SU-DHL-6 (cell line): ENCODE measurements around the gene S100A1.
A peak's percentile ranks its signal among the peaks of the same experiment; 100 is the strongest.
"Not testable (repeated sequence)": the region's sequence is repeated elsewhere in the genome, so short reads cannot be mapped to it uniquely, and the experiment has no call there.

Experiments
- H2AFZ ChIP-seq: fragments of 200-600 bp; sonication (generic); 2 replicates; pipeline ENCODE4 v1.6.1; 2014; ENCODE audit warnings: low read depth, mild to moderate bottlenecking, moderate library complexity, mixed read lengths, antibody characterized with exemption, low read length; ENCODE audit not compliant: severe bottlenecking
- H3F3A ChIP-seq: fragments of 200-600 bp; shearing (Covaris generic); 2 replicates; pipeline ENCODE4 v1.6.0; 2016; ENCODE audit warnings: antibody characterized with exemption, mild to moderate bottlenecking; ENCODE audit not compliant: insufficient read depth
- H3K27ac ChIP-seq: fragments of 200-600 bp; sonication (generic); 2 replicates; pipeline ENCODE4 v1.5.1; 2016; ENCODE audit warnings: low read depth, mild to moderate bottlenecking, low read length, moderate library complexity, mixed read lengths
- H3K27me3 ChIP-seq: fragments of 200-600 bp; sonication (generic), shearing (Covaris generic); 2 replicates; pipeline ENCODE4 v1.6.0; 2014; ENCODE audit warnings: mild to moderate bottlenecking, low read length
- H3K36me3 ChIP-seq: fragments of 200-600 bp; sonication (generic); 2 replicates; pipeline ENCODE4 v1.6.1; 2014; ENCODE audit warnings: mild to moderate bottlenecking, low read length, mixed read lengths
- H3K4me2 ChIP-seq: fragments of 300-600, 200-600 bp; shearing (Covaris generic), sonication (generic); 2 replicates; pipeline ENCODE4 v1.6.0; 2014; ENCODE audit warnings: low read length, low read depth, mild to moderate bottlenecking; ENCODE audit not compliant: poor library complexity, severe bottlenecking
- H3K4me3 ChIP-seq: fragments of 200-600 bp; sonication (generic); 2 replicates; pipeline ENCODE4 v1.5.1; 2014; ENCODE audit warnings: antibody characterized with exemption, low read length, mild to moderate bottlenecking, mixed read lengths; ENCODE audit not compliant: insufficient read depth, poor library complexity, severe bottlenecking
- H3K79me2 ChIP-seq: fragments of 200-600 bp; sonication (generic); 2 replicates; pipeline ENCODE4 v1.6.1; 2014; ENCODE audit warnings: mild to moderate bottlenecking, low read length, moderate library complexity; ENCODE audit not compliant: insufficient read depth
- H3K9ac ChIP-seq: fragments of 200-600 bp; sonication (generic); 2 replicates; pipeline ENCODE4 v1.7.0; 2014; ENCODE audit warnings: mild to moderate bottlenecking, low read length
- H3K9me2 ChIP-seq: fragments of 200-600 bp; sonication (generic); replicated peaks from 2 replicates; pipeline ENCODE4 v1.6.1; 2014; ENCODE audit warnings: low read length; ENCODE audit not compliant: insufficient read depth
- H3K9me3 ChIP-seq: fragments of 200-600 bp; sonication (generic); 2 replicates; pipeline ENCODE4 v1.6.1; 2014; ENCODE audit warnings: low read length, mixed read lengths; ENCODE audit not compliant: insufficient read depth
- H4K20me1 ChIP-seq: fragments of 200-600 bp; sonication (generic); 2 replicates; pipeline ENCODE4 v1.6.1; 2014; ENCODE audit warnings: low read depth, mild to moderate bottlenecking, antibody characterized with exemption, low read length, moderate library complexity, mixed read lengths
- CTCF ChIP-seq: fragments of 200-600 bp; sonication (generic); IDR thresholded peaks from one replicate; pipeline ENCODE4 v1.5.1; 2017; ENCODE audit warnings: antibody characterized with exemption, mild to moderate bottlenecking, low read length, moderate library complexity; ENCODE audit not compliant: insufficient read depth, poor library complexity, severe bottlenecking
- EZH2phosphoT487 ChIP-seq: fragments of 200-600 bp; sonication (generic), shearing (Covaris generic); conservative IDR thresholded peaks from 2 replicates; pipeline ENCODE4 v1.6.1; 2018; ENCODE audit warnings: mild to moderate bottlenecking, antibody characterized with exemption, low read length, moderate library complexity, mixed read lengths

The S100A1 gene

DNA sequence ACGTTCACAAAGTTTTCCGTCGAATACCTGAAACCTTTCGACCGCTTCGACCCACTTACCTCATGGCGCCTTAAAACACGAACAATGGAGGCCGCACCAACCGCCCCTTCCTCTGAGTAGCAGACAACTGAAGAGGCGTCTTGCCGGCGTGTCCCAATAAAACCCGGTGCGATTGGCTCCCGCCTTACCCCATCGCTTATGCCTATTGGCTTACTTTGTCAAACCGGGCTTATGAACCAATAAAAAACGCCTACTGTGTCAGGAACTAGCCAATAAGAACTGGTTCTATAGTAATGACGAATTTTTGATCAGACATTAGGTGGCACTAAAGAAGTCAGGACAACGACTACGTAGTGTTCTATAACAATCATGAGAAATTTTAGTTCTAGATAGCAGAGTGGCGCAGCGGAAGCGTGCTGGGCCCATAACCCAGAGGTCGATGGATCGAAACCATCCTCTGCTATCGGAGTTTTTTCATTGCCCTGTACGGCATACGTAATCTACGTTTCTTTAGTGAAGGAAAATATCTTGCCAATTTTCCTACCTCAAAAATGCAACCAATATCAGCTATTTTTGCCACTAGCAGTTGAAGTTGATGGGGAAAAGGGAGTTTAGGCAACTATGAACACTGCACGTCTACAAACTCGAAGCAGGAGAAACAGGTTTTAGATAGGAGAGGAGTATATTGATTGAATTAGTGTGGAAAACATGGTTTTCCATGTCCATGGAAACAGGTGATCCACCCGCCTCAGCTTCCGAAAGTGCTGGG, 42.8 kb downstream of the S100A1 start, which contains the start of gene ILF2:
Gene ILF2 (minus strand): TSS at position 135 of the 769 bp plus-strand sequence. CDS start 71 bp downstream, at position 64.
- Histone ChIP-seq H3K79me2 (peaks cover 32% of the 10 kb centered on the region), H3K4me2 (peak within 1 kb of the TSS; percentile 75), H3K36me3 (peaks cover 15% of the 10 kb centered on the region), H3K9me2 (no peaks in the 10 kb centered on the region), H2AFZ (peak within 1 kb of the TSS; percentile 93), H3K27me3 (no peaks in the 10 kb centered on the region), H3K27ac (peak within 1 kb of the TSS; percentile 48), H3K4me3 (peak within 1 kb of the TSS; percentile 84), H3F3A (0 out of 2 replicates have a peak, but pooled peaks cover 4% of the 10 kb centered on the region), H4K20me1 (no peaks in the 10 kb centered on the region), H3K9me3 (no peaks in the 10 kb centered on the region), H3K9ac (peak within 1 kb of the TSS; percentile 86)
- TF ChIP-seq CTCF (peak; percentile 17), EZH2phosphoT487 (no peak)

- H4K20me1 ChIP-seq, H3K9me2 ChIP-seq, H3F3A ChIP-seq, H3K9me3 ChIP-seq, H3K27me3 ChIP-seq: not testable (repeated sequence)
- H2AFZ ChIP-seq = peak overlapping the region; percentile 93
- H3K27ac ChIP-seq = peak overlapping the region; percentile 23
- peak overlapping the region; percentile 55 for H3K4me3 ChIP-seq
- peak overlapping the region; percentile 55 for H3K9ac ChIP-seq
- peak overlapping the region; percentile 75 for H3K4me2 ChIP-seq
- peaks cover 15% of the 10 kb centered on the region for H3K36me3 ChIP-seq
- peaks cover 32% of the 10 kb centered on the region for H3K79me2 ChIP-seq
These were observed 43.6 kb downstream of the S100A1 start for GRCh38 chr1:153671628-153672353.

GRCh38 chr1:153673511-153673910, 45.3 kb downstream of the S100A1 start:
- H3K36me3 ChIP-seq = peaks cover 4% of the 10 kb centered on the region
- no peak overlapping the region for H3K4me2 ChIP-seq
- H3K27ac ChIP-seq = no peak overlapping the region
- H3K9me2 ChIP-seq = no peaks in the 10 kb centered on the region
- no peak overlapping the region for H2AFZ ChIP-seq
- TF ChIP-seq EZH2phosphoT487 (no peak), CTCF (no peak)
- no peaks in the 10 kb centered on the region for H3K27me3 ChIP-seq
- H3K9me3 ChIP-seq = no peaks in the 10 kb centered on the region
- no peak overlapping the region for H3K9ac ChIP-seq
- H3F3A ChIP-seq = 0 out of 2 replicates have a peak, but pooled peaks cover 4% of the 10 kb centered on the region
- peaks cover 23% of the 10 kb centered on the region for H3K79me2 ChIP-seq
- no peak overlapping the region for H3K4me3 ChIP-seq
- H4K20me1 ChIP-seq = no peaks in the 10 kb centered on the region
